Small intestine (tissue), 7 donors: ENCODE measurements around the gene CACNA1F. TPM values are rescaled to one million over a fixed set of nuclear protein-coding genes. Genes with fewer than 3 reads are reported as not detected.

Experiments used
- DNase-seq, 2 donors: peaks; one replicate each; pipeline versions ENCODE4 v3.0.0 to v3.0.0-alpha.2; 2013
- FAIRE-seq: peaks from 2 replicates; lab custom pipeline; 2012; peaks lifted over from hg19 to GRCh38; lab: Jason Lieb, UNC
- H3K27ac ChIP-seq, 3 donors: one replicate each; pipeline ENCODE4 v1.5.1; 2013; ENCODE audit warnings: low read length in 2 of 3, mild to moderate bottlenecking in 2 of 3, control low read depth in 1 of 3, inconsistent platforms in 1 of 3, low read depth in 1 of 3, moderate library complexity in 1 of 3
- H3K27me3 ChIP-seq, 3 donors: one replicate each; pipeline ENCODE4 v1.6.1; 2013; ENCODE audit warnings: low read length in 3 of 3, inconsistent platforms in 1 of 3; ENCODE audit not compliant: control insufficient read depth in 3 of 3, insufficient read depth in 3 of 3
- H3K36me3 ChIP-seq, 3 donors: one replicate each; pipeline ENCODE4 v1.6.1; 2013; ENCODE audit warnings: low read length in 3 of 3, inconsistent platforms in 1 of 3, low read depth in 1 of 3, mild to moderate bottlenecking in 1 of 3, moderate library complexity in 1 of 3; ENCODE audit not compliant: control insufficient read depth in 3 of 3, insufficient read depth in 2 of 3
- H3K4me1 ChIP-seq, 3 donors: one replicate each; pipeline ENCODE4 v1.6.1; 2013; ENCODE audit warnings: low read length in 2 of 3, inconsistent platforms in 1 of 3, low read depth in 1 of 3, mild to moderate bottlenecking in 1 of 3, moderate library complexity in 1 of 3; ENCODE audit not compliant: control insufficient read depth in 3 of 3, insufficient read depth in 2 of 3
- H3K4me3 ChIP-seq, 3 donors: one replicate each; pipeline ENCODE4 v1.5.1; 2013; ENCODE audit warnings: low read length in 3 of 3, control low read depth in 1 of 3, inconsistent platforms in 1 of 3, low read depth in 1 of 3, mild to moderate bottlenecking in 1 of 3, moderate library complexity in 1 of 3
- H3K9me3 ChIP-seq, 2 donors: one replicate each; pipeline ENCODE4 v1.6.1; 2013; ENCODE audit warnings: low read depth in 1 of 2, low read length in 1 of 2; ENCODE audit not compliant: control insufficient read depth in 2 of 2, insufficient read depth in 1 of 2
- whole genome bisulfite sequencing, 3 donors: extraction: QIAGEN DNeasy Blood & Tissue Kit; methylation state at CpG; one replicate each; pipeline ENCODE4 v1.1.7; 2013; 5-methylcytosine and 5-hydroxymethylcytosine counted together
- polyA plus RNA-seq, 4 donors: library from polyadenylated mRNA; stranded (reverse) in 3 of 4; unstranded in 1 of 4; fragments of 200-250 nt in 3 of 4; fragments of 120-200 nt in 1 of 4; gene quantifications; one replicate each; pipeline versions ENCODE4 v1.2.1 to v1.2.3, GENCODE V29; 2013
- donor health status: healthy with polysubstance abuse.
- donor health status: control.
- donor health status: control.
- donor health status: Bipolar disorder and iron deficiency.
- donor health status: healthy.

Gene CACNA1F
- polyA plus RNA-seq, 4 donors, result 0.22 to 1.7 (median 0.31) TPM

DNA sequence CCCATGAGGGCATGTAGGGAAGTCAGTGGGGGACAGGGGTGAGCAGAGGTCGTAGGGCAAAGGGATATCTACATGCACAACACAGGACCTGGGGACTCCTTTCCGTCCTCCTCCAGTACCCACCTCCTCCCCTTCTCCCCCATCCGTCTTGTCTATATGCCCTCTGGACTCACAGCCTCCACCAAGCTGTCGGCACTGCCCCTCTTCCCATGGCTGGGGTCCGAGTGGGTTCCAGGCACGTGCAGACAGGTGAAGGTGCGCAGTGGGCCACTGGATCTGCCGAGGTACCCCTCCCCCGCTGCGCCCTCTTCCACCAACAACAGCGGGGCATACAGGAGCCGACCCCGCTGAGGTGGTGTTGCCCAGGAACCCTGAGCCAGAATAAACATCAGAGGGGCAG is 27.7 kb downstream of the CACNA1F start:
- 74 to 80% (median 77%) methylated on average over 13 of the region's 13 CpGs for WGBS, 3 donors
- H3K27me3 ChIP-seq, result peaks cover 0 to 7% (median 0%) of the 10 kb centered on the region in 3 donors

DNA sequence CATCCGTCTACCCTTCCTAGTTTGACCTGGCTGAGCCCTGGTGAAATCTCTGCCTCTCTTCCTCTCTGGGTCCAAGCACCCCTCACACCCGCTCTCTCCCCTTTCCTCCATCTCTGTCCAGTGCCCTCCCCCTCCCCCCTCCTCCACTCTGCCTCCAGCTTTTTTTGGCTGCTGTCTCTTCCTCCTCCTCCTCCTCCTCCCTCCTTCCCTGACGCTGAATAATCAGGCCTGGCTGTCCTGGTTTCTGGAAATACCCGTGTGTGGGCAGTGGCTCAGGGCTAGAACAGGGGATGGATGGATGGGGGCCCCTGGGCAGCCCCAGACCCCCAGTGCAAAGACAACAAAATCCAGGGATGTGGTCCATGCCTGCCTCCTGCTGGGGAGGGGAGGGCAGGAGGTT is 28.4 kb downstream of the CACNA1F start:
- no peaks in the 10 kb centered on the region for H3K9me3 ChIP-seq
- no peak for FAIRE-seq
- peaks cover 0 to 3% (median 0%) of the 10 kb centered on the region in 3 donors for H3K4me1 ChIP-seq
- no peak overlapping the region for H3K4me3 ChIP-seq
- H3K27me3 ChIP-seq, result peaks cover 0 to 2% (median 0%) of the 10 kb centered on the region in 3 donors
- no peak overlapping the region for H3K27ac ChIP-seq
- no peak for DNase-seq
- WGBS, 3 donors, result 48 to 59% (median 53%) methylated on average over 4 of the region's 4 CpGs
- no peaks in the 10 kb centered on the region for H3K36me3 ChIP-seq

More for the DNA sequence above, 27.7 kb downstream of the CACNA1F start:
- H3K36me3 ChIP-seq, result no peaks in the 10 kb centered on the region
- DNase-seq (no peak), FAIRE-seq (no peak)
- no peak overlapping the region for H3K4me3 ChIP-seq
- H3K4me1 ChIP-seq, result peaks cover 0 to 3% (median 0%) of the 10 kb centered on the region in 3 donors
- H3K27ac ChIP-seq, result no peak overlapping the region
- no peaks in the 10 kb centered on the region for H3K9me3 ChIP-seq

DNA sequence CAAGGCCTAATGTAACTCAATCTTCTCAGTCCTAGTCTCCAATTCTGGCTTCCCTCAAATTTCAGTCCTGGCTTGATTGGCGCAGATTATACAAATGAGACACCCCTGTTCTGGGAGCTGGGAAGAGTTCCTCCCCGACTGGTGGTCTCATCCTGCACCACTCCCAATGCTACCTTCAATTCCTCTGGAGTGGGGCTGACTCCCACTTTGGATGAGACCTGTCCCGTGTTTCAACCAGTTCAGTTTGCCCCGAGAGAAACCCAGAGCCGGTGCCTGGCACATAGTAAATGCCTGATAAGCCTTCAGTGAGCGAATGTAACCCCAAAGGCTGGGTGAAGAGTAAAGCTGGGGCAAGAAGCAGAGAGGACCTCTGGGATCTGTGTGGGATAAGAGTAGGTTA is 29.1 kb downstream of the CACNA1F start:
- FAIRE-seq (no peak), DNase-seq (no peak)
- no peaks in the 10 kb centered on the region for H3K36me3 ChIP-seq
- H3K4me3 ChIP-seq, result no peak overlapping the region
- no peaks in the 10 kb centered on the region for H3K9me3 ChIP-seq
- H3K4me1 ChIP-seq, result peaks cover 0 to 3% (median 0%) of the 10 kb centered on the region in 3 donors
- WGBS, 3 donors, result 79 to 89% (median 86%) methylated on average over 6 of the region's 6 CpGs
- no peak overlapping the region for H3K27ac ChIP-seq
- H3K27me3 ChIP-seq, result peaks cover 0 to 4% (median 0%) of the 10 kb centered on the region in 3 donors

DNA sequence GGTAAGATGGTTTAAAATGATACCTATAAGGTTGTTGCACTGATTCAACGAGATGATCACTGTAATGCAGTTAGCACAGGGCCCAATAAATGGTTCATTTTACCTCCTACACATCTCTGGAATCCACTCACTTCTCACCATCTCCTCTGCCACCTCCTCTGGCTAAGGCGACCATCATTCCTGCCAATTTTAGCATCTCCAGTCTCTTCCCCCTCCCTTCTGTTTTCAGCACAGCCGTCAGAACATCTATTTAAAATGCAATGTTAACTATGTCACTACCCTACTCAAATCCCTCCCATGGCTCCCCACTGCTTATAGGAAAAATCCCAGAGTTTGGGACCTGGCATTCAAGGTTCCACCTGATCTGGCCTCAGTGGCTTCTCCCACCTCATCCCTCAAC is 29.6 kb downstream of the CACNA1F start:
- peaks cover 0 to 3% (median 0%) of the 10 kb centered on the region in 3 donors for H3K4me1 ChIP-seq
- 54 to 75% (median 54%) methylated on average over 3 of the region's 3 CpGs for WGBS, 3 donors
- DNase-seq, result no peak
- H3K9me3 ChIP-seq, result no peaks in the 10 kb centered on the region
- H3K4me3 ChIP-seq, result no peak overlapping the region
- FAIRE-seq, result no peak
- H3K36me3 ChIP-seq, result no peaks in the 10 kb centered on the region
- peaks cover 0 to 9% (median 0%) of the 10 kb centered on the region in 3 donors for H3K27me3 ChIP-seq
- H3K27ac ChIP-seq, result no peak overlapping the region

DNA sequence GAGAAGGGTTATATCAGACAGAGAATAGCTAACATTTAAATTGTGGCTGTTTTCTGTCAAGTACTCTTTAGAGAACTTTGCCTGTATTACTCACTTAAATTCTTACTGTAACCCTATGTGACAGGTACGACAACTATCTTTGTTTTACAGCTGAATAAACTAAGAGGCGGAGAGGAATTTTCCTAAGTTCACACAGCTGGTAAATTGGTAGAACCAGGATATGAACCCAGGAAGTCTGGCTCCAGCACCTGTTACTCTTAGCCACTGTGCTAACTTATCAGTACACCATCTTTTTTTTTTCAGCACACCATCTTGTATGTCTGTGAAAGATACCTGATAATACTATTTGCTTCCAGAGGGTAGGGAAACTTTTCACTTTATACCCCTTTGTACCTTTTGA is 31.1 kb downstream of the CACNA1F start:
- Histone ChIP-seq H3K27ac (no peak overlapping the region), H3K36me3 (no peaks in the 10 kb centered on the region), H3K4me3 (no peak overlapping the region), H3K27me3 (peaks cover 0 to 10% (median 0%) of the 10 kb centered on the region in 3 donors), H3K9me3 (no peaks in the 10 kb centered on the region), H3K4me1 (peaks cover 0 to 3% (median 0%) of the 10 kb centered on the region in 3 donors)
- peak in 1 of 2 donors; percentile 38 for DNase-seq
- WGBS, 3 donors, result 23 to 71% (median 57%) methylated on average over 2 of the region's 2 CpGs
- no peak for FAIRE-seq

DNA sequence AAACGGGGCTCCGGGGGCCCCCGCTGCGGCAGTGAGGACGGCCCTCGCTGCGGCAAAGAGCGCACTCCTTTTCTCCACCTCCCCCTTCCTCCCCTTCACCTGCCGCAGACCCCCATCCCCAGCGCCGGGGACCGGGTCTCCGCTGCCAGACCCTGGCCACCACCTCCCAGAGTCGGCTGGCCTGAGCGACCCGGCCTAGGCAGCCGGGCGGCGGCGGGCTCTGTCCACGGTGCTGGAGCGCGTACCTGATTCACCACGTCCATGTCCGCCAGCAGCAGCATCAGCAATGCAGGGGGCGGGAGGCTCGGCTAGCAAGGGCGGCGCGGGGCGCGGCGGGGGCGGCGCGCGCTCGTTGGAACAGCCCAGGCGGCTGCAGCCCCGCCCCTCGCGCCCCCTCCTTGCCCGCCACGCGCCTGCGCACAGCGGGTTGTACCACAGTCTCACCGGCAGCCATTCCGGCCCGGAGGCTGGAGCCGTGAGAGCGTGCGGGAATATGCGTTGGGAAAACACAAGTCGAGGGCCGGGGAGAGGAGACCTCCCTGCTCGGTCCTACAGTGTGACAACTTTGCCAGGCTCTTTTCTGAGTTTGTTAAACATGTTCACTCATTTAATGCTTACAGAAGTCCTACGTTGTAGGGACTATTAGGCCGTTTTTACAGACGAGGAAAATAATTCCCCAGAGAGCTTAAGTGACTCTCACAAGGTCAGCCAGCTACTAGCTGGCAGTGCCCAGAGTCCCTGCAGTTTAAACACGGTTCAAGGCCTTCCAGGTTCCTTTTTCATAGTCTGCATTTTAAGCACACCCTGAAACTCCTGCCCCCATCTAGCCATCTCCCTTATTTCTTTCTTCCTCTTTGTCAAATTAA is 33.0 kb downstream of the CACNA1F start, which contains the start of gene SYP:
SYP (minus strand) TSS at position 288 of the 866 bp plus-strand sequence; CDS start at position 281, 7 bp downstream.
- FAIRE-seq, result no peak
- DNase-seq, result peak; percentile 80 to 92
- Histone ChIP-seq H3K27me3 (peaks cover 0 to 10% (median 0%) of the 10 kb centered on the region in 3 donors), H3K9me3 (no peaks in the 10 kb centered on the region), H3K27ac (peak within 1 kb of the TSS in 2 of 3 donors; percentile 41 to 77), H3K4me1 (peaks cover 0 to 3% (median 0%) of the 10 kb centered on the region in 3 donors), H3K4me3 (peak within 1 kb of the TSS; percentile 10 to 36 (median 31)), H3K36me3 (no peaks in the 10 kb centered on the region)
- 0 to 40% (median 20%) methylated on average over 20 to 61 of the region's 61 CpGs for WGBS, 3 donors

DNA sequence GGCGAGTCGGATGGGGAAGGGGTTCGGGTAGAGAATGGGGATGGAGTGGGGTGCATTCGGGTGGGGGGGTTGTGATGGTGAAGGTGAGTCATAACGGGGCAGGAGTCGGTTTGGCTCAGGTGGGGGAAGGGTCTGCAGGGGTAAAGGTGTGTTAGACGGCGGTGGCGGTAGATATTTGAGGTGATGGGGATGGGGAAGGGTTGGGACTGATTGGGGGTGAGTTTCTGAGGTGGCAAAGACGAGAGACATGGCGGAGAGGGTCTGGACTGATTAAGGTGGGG is 33.9 kb downstream of the CACNA1F start:
- Histone ChIP-seq H3K36me3 (no peaks in the 10 kb centered on the region), H3K27ac (no peak overlapping the region), H3K4me3 (peak overlapping the region in 1 of 3 donors; percentile 28), H3K27me3 (peaks cover 0 to 10% (median 0%) of the 10 kb centered on the region in 3 donors), H3K4me1 (peaks cover 0 to 3% (median 0%) of the 10 kb centered on the region in 3 donors), H3K9me3 (no peaks in the 10 kb centered on the region)
- no peak for FAIRE-seq
- no peak for DNase-seq
- 7 to 34% (median 12%) methylated on average over 10 to 11 of the region's 11 CpGs for WGBS, 3 donors

DNA sequence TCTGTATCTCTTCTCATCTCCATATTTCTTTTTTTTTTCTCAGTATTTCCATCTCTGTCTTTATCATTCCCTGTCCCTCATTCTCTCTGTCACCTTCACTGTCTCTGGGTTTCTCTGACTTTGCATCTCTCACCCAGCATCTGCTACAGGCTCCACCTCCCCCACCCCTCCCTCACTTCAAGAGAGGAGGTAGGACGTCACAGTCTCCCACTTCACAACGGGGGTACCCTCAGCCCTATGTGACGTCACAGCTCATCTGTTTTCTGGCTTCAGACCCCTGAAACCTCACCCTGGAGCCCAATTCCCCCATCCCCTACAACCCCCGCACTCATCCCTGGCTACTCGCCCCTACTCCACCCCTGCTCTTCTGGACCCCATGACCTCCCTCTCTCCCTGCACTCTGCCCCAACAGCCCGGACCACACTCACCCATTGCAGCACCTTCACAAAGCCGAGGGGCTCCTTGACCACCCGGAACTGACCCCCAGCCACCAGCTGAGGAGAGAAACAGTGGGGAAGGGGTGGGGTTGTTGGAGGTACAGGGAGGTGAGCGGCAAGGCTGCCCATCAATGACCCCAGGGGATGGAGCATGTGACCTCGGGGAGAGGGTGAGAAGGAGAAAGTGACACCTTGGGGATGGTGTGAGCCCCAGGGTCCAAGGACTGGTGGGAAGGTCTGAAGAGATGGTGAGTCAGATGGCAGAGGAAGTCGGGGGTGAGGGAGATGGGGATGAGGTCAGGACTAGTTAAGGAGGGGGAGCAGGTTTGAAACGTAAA is 34.4 kb downstream of the CACNA1F start:
- H3K4me1 ChIP-seq, result peaks cover 0 to 3% (median 0%) of the 10 kb centered on the region in 3 donors
- H3K4me3 ChIP-seq, result no peak overlapping the region
- H3K36me3 ChIP-seq, result no peaks in the 10 kb centered on the region
- 16 to 39% (median 16%) methylated on average over 11 to 12 of the region's 12 CpGs for WGBS, 3 donors
- DNase-seq (no peak), FAIRE-seq (no peak)
- no peak overlapping the region for H3K27ac ChIP-seq
- peaks cover 0 to 10% (median 0%) of the 10 kb centered on the region in 3 donors for H3K27me3 ChIP-seq
- no peaks in the 10 kb centered on the region for H3K9me3 ChIP-seq
